GM10248 (cell line): ENCODE data around the gene BCL2L13.

ENCODE experiments used
- CTCF ChIA-PET: fragments of 300-600 bp; sonication (Branson Sonifier 250); formaldehyde crosslinking; extraction: SDS; loops from one replicate; lab custom pipeline; 2021; ENCODE audit warnings: antibody characterized with exemption; lab: Yijun Ruan, JAX
- POLR2A ChIA-PET: fragments of 350-650 bp; sonication (Branson Sonifier 250); formaldehyde crosslinking; extraction: SDS; loops from one replicate; lab custom pipeline; 2020; ENCODE audit warnings: antibody characterized with exemption; lab: Yijun Ruan, JAX
- DNase-seq: peaks from one replicate; pipeline ENCODE4 v3.0.0; 2012; ENCODE audit errors: extremely low spot score
- TF ChIP-seq, protein P1 (sequence below): IDR thresholded peaks from 2 replicates; pipeline ENCODE4 v1.5.1; 2012; ENCODE audit warnings: mild to moderate bottlenecking, low read depth; ENCODE audit errors: extremely low read depth, missing control alignments, control extremely low read depth

BCL2L13 gene, protein sequence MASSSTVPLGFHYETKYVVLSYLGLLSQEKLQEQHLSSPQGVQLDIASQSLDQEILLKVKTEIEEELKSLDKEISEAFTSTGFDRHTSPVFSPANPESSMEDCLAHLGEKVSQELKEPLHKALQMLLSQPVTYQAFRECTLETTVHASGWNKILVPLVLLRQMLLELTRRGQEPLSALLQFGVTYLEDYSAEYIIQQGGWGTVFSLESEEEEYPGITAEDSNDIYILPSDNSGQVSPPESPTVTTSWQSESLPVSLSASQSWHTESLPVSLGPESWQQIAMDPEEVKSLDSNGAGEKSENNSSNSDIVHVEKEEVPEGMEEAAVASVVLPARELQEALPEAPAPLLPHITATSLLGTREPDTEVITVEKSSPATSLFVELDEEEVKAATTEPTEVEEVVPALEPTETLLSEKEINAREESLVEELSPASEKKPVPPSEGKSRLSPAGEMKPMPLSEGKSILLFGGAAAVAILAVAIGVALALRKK

DNA sequence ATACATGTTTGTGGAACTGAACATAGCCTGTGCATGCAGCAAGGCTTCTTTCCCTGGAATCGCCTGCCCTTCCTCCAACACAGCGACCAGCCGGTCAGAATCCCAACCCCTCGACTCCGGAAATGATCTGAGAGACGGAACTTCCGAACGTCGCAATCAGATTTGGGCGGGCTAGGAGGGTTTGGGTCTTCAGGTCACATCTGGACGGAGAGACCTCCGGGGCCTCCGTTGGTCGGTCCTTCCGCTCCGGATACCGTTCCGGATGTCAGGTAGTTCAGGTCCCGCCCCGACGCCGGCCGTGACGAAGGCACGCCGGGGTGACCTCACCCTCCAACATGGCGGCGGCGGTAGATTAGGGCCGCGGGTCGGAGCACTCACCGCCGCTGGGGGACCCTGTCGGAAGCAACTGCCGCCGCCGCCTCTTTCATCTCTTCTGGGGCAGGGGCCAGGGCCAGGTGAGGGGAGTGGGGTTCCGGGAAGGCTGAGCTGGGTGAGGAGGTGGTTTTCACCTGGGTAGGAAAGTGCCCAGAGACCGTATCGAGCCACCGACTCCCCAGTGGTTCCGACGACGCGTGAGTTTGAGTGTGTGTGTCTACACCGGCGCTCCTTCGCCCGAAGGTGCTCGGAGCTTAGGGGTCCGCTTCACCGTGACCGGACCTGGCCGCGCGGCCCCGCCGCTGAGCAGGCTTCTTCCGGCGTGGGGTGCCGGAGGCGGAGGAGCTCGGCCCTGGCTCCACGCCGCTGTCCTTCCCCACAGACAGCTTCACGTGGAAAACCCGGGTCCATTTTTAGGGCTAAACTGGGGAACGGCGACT is at the start of gene BCL2L13:
BCL2L13 (plus strand) TSS at position 326 of the 815 bp plus-strand sequence. CDS start 16,955 bp downstream, outside the sequence.
- CTCF ChIA-PET, result interaction anchor here (1.4 to 1.6 kb wide), 3 partner anchors 15 to 437 kb away, joined by 3 to 6 read pairs (median 5); no protein-coding TSS in a partner anchor

DNA sequence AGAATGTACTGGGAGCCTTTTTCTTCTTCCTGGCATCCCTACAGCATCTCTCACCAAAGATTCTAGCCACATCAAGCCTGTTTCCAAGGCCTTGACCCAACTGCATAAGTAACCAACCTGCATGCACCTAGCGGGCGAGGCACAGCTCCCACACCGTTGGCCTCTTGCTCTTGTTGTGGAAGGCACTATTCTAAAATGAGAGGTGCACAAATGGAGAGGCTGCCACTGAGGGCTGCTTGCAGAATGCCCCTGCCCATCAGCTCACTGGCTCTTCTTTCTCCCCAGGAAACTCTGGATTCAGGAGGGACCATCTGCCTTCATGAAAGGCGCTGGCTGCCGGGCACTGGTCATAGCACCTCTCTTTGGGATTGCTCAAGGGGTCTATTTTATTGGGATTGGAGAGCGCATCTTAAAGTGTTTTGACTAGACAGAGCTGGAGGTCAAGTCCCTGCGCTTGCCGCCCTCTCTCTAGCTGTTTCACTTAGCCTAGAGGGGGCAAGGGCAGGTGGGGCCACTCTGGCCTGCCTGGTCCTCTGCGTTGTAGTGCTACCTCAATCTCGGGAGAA is 48.7 kb upstream of the BCL2L13 start:
- DNase-seq, result no peak
- ChIA-PET POLR2A (interaction anchor here (0.6 kb wide), 1 partner anchor 52 kb away, joined by 8 read pairs; no protein-coding TSS in a partner anchor), CTCF (no interaction called here)
- TF ChIP-seq, protein P1, sequence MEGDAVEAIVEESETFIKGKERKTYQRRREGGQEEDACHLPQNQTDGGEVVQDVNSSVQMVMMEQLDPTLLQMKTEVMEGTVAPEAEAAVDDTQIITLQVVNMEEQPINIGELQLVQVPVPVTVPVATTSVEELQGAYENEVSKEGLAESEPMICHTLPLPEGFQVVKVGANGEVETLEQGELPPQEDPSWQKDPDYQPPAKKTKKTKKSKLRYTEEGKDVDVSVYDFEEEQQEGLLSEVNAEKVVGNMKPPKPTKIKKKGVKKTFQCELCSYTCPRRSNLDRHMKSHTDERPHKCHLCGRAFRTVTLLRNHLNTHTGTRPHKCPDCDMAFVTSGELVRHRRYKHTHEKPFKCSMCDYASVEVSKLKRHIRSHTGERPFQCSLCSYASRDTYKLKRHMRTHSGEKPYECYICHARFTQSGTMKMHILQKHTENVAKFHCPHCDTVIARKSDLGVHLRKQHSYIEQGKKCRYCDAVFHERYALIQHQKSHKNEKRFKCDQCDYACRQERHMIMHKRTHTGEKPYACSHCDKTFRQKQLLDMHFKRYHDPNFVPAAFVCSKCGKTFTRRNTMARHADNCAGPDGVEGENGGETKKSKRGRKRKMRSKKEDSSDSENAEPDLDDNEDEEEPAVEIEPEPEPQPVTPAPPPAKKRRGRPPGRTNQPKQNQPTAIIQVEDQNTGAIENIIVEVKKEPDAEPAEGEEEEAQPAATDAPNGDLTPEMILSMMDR, result no peak

More for the DNA sequence above, at the start of gene BCL2L13:
- DNase-seq, result peak; percentile 94
- TF ChIP-seq, protein P1, result no peak
- POLR2A ChIA-PET, result interaction anchor here (0.6 kb wide), 1 partner anchor 19 kb away, joined by 3 read pairs; no protein-coding TSS in a partner anchor

DNA sequence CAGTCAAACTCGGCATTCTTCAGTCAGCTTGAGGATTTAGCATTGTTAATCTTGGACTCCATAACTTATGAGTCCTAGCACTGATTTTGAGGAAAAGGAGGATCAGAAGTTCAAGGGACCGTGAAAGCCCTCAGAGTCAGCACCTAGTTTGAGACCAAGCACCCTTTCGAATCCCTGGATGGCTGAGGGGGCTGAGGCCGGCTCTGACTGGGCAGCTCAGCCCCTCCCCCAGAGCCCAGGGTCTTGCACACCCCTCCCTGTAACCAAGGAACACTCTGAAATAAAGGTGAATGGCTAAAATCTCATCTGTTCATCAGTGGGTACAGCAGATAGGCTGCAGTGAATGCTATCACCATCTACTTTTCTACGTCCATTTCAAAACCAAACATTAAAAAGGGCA is 48.0 kb upstream of the BCL2L13 start:
- DNase-seq, result no peak

DNA sequence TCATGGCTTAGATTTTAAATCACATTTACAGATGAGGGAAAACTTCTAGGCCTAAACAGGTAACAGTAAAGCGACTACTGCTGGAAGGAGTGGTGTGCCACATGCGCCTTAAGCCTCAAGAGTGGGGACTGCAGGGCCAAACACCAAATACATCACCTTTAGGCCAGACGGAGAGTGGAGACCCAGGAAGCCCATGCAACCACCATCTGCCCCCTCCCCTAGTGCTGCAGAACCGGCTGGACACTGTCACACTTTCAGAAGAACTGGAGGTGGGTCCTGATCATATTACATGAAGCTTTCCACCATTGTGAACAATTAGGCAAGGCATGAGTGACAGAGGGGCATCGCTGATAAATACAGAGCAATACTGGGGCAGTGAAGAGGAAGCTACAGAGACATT is 46.4 kb upstream of the BCL2L13 start:
- POLR2A ChIA-PET, result interaction anchor here (0.7 kb wide), 1 partner anchor 14 kb away, joined by 4 read pairs; no protein-coding TSS in a partner anchor
- CTCF ChIA-PET, result no interaction called here
- TF ChIP-seq, protein P1, result no peak
- no peak for DNase-seq

More for the DNA sequence above, 48.0 kb upstream of the BCL2L13 start:
- TF ChIP-seq, protein P1, result no peak
- CTCF ChIA-PET, result no interaction called here
- POLR2A ChIA-PET, result no interaction called here

DNA sequence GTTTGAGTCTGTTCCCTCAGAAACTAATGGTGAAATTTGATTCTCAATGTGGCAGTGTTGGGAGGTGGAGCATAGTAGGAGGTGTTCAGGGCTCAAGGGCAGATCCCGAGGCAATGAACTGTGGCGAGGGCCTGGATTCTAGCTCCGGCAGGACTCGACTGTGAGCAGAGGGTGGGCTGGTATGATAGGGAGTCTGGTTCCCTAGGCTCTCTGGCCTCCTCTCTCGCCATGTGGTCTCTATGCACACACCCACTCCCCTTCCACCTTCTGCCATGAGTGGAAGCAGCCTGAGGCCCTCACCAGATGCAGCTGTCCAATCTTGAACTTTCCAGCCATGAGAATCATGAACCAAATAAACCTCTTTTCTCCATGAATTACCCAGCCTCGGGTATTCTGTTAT is 42.3 kb upstream of the BCL2L13 start:
- DNase-seq, result no peak
- POLR2A ChIA-PET, result no interaction called here
- TF ChIP-seq, protein P1, result no peak
- CTCF ChIA-PET, result no interaction called here

DNA sequence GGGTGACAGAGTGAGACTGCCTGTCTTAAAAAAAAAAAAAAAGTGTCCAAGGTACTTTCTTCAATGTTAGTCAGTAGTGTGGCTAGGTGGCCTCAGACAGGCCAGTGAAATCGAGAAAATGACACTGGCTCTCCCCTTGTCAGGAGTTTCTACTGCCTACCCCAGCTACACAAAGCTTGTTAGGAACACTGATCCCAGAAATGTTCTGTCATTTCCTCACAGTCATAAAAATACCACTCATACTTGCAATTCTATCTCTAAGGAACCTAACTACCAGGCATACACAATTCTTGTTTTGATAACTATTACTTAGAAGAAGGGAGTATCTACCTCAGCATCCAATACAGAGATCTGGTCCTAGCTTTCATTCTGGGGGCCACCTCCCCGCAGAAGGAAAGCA is 41.3 kb upstream of the BCL2L13 start:
- TF ChIP-seq, protein P1, result no peak
- CTCF ChIA-PET, result interaction anchor here (0.8 to 1.0 kb wide), 2 partner anchors 16 to 39 kb away, joined by 3 read pairs; no protein-coding TSS in a partner anchor
- no peak for DNase-seq
- POLR2A ChIA-PET, result no interaction called here
